ENCODE measurements around the gene AKAP3. TPM values are rescaled to one million over a fixed set of nuclear protein-coding genes. Genes with fewer than 3 reads are reported as not detected.

Gene AKAP3
- total RNA-seq, 1 donor from 2014 or later = 1.1 TPM

DNA sequence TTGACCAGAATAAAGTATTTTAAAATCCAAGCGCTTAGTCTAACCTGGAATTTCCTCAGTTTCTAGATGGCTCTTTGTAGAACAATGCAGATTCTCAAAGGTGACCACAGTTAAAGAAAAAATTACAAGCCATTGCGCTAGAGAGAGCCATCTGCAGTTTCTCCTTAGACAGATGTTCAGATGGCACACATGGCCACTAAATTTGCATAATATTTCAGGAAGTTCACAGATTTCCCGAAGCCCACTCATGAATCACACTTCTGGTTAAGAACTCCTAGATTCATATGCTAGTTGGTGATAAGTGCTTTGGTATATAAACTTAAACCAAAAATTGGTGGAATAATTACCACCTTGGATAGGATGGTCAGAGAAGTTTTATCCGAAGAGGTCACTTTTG lies 749 bp downstream of the AKAP3 start:
- Mint-ChIP-seq H3K4me3 (ENCODE audit: unreplicated experiment) (peak overlapping the region; percentile 97), H3K27ac (ENCODE audit: unreplicated experiment) (peak overlapping the region; percentile 99), H3K27me3 (ENCODE audit: unreplicated experiment) (no peaks in the 10 kb centered on the region), H3K9me3 (ENCODE audit: unreplicated experiment) (no peaks in the 10 kb centered on the region), H3K4me1 (ENCODE audit: unreplicated experiment) (peaks cover 19% of the 10 kb centered on the region), H3K36me3 (ENCODE audit: unreplicated experiment) (no peaks in the 10 kb centered on the region)
- no peak for DNase-seq (ENCODE audit: extremely low spot score, unreplicated experiment)
- TF ChIP-seq, protein P1, sequence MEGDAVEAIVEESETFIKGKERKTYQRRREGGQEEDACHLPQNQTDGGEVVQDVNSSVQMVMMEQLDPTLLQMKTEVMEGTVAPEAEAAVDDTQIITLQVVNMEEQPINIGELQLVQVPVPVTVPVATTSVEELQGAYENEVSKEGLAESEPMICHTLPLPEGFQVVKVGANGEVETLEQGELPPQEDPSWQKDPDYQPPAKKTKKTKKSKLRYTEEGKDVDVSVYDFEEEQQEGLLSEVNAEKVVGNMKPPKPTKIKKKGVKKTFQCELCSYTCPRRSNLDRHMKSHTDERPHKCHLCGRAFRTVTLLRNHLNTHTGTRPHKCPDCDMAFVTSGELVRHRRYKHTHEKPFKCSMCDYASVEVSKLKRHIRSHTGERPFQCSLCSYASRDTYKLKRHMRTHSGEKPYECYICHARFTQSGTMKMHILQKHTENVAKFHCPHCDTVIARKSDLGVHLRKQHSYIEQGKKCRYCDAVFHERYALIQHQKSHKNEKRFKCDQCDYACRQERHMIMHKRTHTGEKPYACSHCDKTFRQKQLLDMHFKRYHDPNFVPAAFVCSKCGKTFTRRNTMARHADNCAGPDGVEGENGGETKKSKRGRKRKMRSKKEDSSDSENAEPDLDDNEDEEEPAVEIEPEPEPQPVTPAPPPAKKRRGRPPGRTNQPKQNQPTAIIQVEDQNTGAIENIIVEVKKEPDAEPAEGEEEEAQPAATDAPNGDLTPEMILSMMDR (IDR thresholded peaks at IDR 0.05) = no peak

DNA sequence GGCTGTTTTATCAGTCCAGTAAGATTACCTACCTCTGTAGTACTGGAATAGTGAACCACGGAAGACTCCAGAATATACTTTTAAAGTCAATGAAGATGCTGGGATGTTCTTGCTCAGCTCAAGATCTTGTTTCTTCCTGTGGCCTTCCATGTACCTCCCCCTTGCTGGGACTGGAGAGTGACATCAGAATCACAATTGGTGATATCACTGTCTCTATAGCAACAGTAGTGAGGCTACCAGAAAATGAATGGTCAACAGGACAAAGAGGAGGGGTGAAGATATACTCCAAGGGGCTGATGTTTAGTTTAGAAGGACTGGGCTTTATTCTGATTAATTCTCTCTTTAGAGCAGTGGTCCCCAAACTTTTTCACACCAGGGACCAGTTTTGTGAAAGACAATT lies 3.8 kb downstream of the AKAP3 start:
- no peak for DNase-seq (ENCODE audit: extremely low spot score, unreplicated experiment)
- TF ChIP-seq, protein P1 (IDR thresholded peaks at IDR 0.05) = no peak
- Mint-ChIP-seq H3K4me1 (ENCODE audit: unreplicated experiment) (peaks cover 12% of the 10 kb centered on the region), H3K27me3 (ENCODE audit: unreplicated experiment) (peaks cover 3% of the 10 kb centered on the region), H3K27ac (ENCODE audit: unreplicated experiment) (no peak overlapping the region), H3K9me3 (ENCODE audit: unreplicated experiment) (no peaks in the 10 kb centered on the region), H3K4me3 (ENCODE audit: unreplicated experiment) (no peak overlapping the region), H3K36me3 (ENCODE audit: unreplicated experiment) (no peaks in the 10 kb centered on the region)

GRCh38 chr12:4643747-4644146 lies 5.1 kb downstream of the AKAP3 start:
- Mint-ChIP-seq H3K27ac (ENCODE audit: unreplicated experiment) (no peak overlapping the region), H3K4me3 (ENCODE audit: unreplicated experiment) (no peak overlapping the region), H3K36me3 (ENCODE audit: unreplicated experiment) (no peaks in the 10 kb centered on the region), H3K27me3 (ENCODE audit: unreplicated experiment) (peaks cover 7% of the 10 kb centered on the region), H3K9me3 (ENCODE audit: unreplicated experiment) (no peaks in the 10 kb centered on the region), H3K4me1 (ENCODE audit: unreplicated experiment) (peaks cover 5% of the 10 kb centered on the region)
- DNase-seq (ENCODE audit: extremely low spot score, unreplicated experiment) = no peak
- TF ChIP-seq, protein P1 (IDR thresholded peaks at IDR 0.05) = no peak

DNA sequence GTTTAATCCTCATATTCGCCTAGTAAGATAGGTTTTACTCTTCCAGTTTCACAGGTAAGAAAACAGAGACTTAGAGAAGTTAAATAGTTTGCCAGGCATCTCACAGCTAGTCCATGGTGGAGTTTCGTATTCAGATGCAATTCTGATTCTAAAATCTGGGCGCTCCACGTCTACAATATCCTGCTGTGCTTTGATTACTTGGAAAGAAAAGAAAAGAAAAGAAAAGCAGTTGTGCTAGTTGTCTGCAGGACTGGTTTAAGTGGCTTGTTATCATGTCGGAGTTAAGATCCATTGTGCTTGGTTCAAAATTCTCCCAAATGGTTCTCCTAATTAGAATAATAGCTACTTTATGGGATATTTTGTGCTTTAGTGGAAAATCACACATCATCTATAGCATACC lies 18.6 kb downstream of the AKAP3 start:
- H3K9me3 Mint-ChIP-seq (ENCODE audit: unreplicated experiment) = no peaks in the 10 kb centered on the region
- TF ChIP-seq, protein P1 (IDR thresholded peaks at IDR 0.05) = no peak
- no peaks in the 10 kb centered on the region for H3K4me1 Mint-ChIP-seq (ENCODE audit: unreplicated experiment)
- no peak for DNase-seq (ENCODE audit: extremely low spot score, unreplicated experiment)
- H3K4me3 Mint-ChIP-seq (ENCODE audit: unreplicated experiment) = no peak overlapping the region
- H3K27ac Mint-ChIP-seq (ENCODE audit: unreplicated experiment) = no peak overlapping the region
- no peaks in the 10 kb centered on the region for H3K36me3 Mint-ChIP-seq (ENCODE audit: unreplicated experiment)
- peaks cover 46% of the 10 kb centered on the region for H3K27me3 Mint-ChIP-seq (ENCODE audit: unreplicated experiment)

- no peak for DNase-seq (ENCODE audit: extremely low spot score, unreplicated experiment)
- H3K4me1 Mint-ChIP-seq (ENCODE audit: unreplicated experiment) = no peaks in the 10 kb centered on the region
- H3K9me3 Mint-ChIP-seq (ENCODE audit: unreplicated experiment) = no peaks in the 10 kb centered on the region
- peaks cover 55% of the 10 kb centered on the region for H3K27me3 Mint-ChIP-seq (ENCODE audit: unreplicated experiment)
- no peak overlapping the region for H3K4me3 Mint-ChIP-seq (ENCODE audit: unreplicated experiment)
- TF ChIP-seq, protein P1 (IDR thresholded peaks at IDR 0.05) = no peak
- no peak overlapping the region for H3K27ac Mint-ChIP-seq (ENCODE audit: unreplicated experiment)
- no peaks in the 10 kb centered on the region for H3K36me3 Mint-ChIP-seq (ENCODE audit: unreplicated experiment)
Observed at GRCh38 chr12:4628406-4628805, 20.4 kb downstream of the AKAP3 start.
